SH-SY5Y (cell line): Measurements from ENCODE around the gene POLE2.

Experiments used
- GATA2 ChIP-seq: IDR thresholded peaks from 2 replicates; pipeline ENCODE4 v1.6.1; 2011; ENCODE audit warnings: mild to moderate bottlenecking, low read depth, low read length
- GATA3 ChIP-seq: IDR thresholded peaks from 2 replicates; pipeline ENCODE4 v1.6.1; 2011; ENCODE audit warnings: low read depth, mild to moderate bottlenecking, low read length, moderate library complexity

DNA sequence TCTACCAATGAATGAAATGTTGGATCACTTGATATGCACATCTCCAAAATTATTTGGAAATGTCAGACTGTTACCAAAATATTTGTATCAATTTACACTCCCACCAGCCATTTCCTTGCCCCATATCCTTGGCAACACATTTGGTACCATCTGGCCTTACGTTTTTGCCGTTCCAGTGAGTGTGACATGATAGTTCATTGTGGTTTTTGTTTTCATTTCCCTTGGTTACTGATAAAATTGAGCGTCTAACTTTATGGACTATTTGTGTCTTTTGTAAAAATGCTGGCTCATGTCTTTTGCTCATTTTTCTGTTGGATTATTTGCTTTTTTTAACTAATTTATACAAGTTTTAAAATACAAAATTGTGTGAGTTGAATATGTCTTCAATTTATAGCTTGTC, 16.0 kb upstream of the POLE2 start:
- TF ChIP-seq GATA2 (no peak), GATA3 (no peak)
